HuH-7.5 (cell line): Measurements from ENCODE around the gene DUSP8.

Source experiments
- DNase-seq: peaks from one replicate; pipeline ENCODE4 v3.0.0; 2011; ENCODE audit warnings: low spot score

DUSP8 gene

GRCh38 chr11:1531449-1532013 is 40.5 kb downstream of the DUSP8 start:
- DNase-seq, result no peak

- no peak for DNase-seq
Observed at GRCh38 chr11:1530686-1531448, 41.2 kb downstream of the DUSP8 start.

- DNase-seq, result no peak
Observed at GRCh38 chr11:1529774-1530173, 42.3 kb downstream of the DUSP8 start.

- no peak for DNase-seq
Observed at GRCh38 chr11:1529286-1529685, 42.8 kb downstream of the DUSP8 start.

- no peak for DNase-seq
Observed at GRCh38 chr11:1528710-1529109, 43.4 kb downstream of the DUSP8 start.

GRCh38 chr11:1526785-1527184 is 45.3 kb downstream of the DUSP8 start:
- no peak for DNase-seq

- DNase-seq, result no peak
Observed at GRCh38 chr11:1523779-1524178, 48.3 kb downstream of the DUSP8 start.

- DNase-seq, result no peak
Observed at GRCh38 chr11:1523077-1523476, 49.0 kb downstream of the DUSP8 start.

GRCh38 chr11:1522081-1522424 is 50.0 kb downstream of the DUSP8 start:
- no peak for DNase-seq

- no peak for DNase-seq
Observed at GRCh38 chr11:1521382-1522080, 50.5 kb downstream of the DUSP8 start.

- no peak for DNase-seq
Observed at GRCh38 chr11:1520663-1521267, 51.3 kb downstream of the DUSP8 start.

- DNase-seq, result no peak
Observed at GRCh38 chr11:1520209-1520662, 51.8 kb downstream of the DUSP8 start.

- no peak for DNase-seq
Observed at GRCh38 chr11:1519028-1520010, 52.8 kb downstream of the DUSP8 start.

- DNase-seq, result no peak
Observed at GRCh38 chr11:1518301-1518700, 53.8 kb downstream of the DUSP8 start.

- no peak for DNase-seq
Observed at GRCh38 chr11:1517117-1518005, 54.7 kb downstream of the DUSP8 start.

GRCh38 chr11:1516273-1517067 is 55.6 kb downstream of the DUSP8 start:
- no peak for DNase-seq

GRCh38 chr11:1515082-1516060 is 56.7 kb downstream of the DUSP8 start:
- DNase-seq, result peak; percentile 96

- no peak for DNase-seq
Observed at GRCh38 chr11:1514336-1515061, 57.6 kb downstream of the DUSP8 start.
